HG03354 (cell line): ENCODE results near the gene ASZ1.

Source experiments
- ATAC-seq: cut with Tn5 transposase; IDR thresholded peaks from one replicate; pipeline ENCODE4 v1.9.1; 2021; ENCODE audit warnings: mild to moderate bottlenecking; ENCODE audit not compliant: unreplicated experiment, poor library complexity, severe bottlenecking

The ASZ1 gene

GRCh38 chr7:117403737-117404136 is 23.6 kb downstream of the ASZ1 start:
- ATAC-seq, result no peak

- no peak for ATAC-seq
Measured at GRCh38 chr7:117402109-117402508, 25.2 kb downstream of the ASZ1 start.

DNA sequence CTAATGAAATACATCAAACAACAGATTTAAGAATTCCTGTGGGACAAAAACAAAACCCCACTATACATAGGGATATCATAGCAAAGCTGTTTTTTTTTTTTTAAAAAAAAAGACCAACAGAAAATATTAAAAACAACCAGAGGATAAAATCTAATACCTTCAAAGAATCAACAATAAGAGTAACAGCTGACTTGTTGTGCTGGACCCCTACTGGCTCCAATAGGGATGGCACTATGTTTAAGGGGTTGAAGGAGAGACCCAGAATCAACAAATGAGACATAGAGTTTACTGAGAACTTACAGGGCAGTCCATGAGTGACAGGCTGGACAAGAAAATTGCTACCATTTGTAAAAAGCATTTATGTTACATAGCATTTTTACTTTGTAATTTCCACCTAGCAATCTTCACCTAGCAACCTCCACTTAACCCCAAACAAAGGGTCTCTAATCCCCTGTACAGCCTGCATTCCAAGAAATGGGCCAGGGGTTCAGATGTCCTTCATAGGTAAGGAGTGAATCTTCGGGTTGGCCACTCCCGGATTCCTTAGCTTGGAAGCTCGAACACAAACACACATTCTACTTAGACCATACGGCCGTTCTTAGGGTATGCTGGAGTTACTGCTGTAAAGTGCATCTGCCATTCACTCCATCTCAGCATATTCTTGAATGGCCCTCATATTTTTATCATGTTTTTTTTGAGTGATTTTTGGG is 25.8 kb downstream of the ASZ1 start:
- ATAC-seq, result peak; percentile 79

GRCh38 chr7:117399820-117400422 is 27.4 kb downstream of the ASZ1 start:
- no peak for ATAC-seq

- no peak for ATAC-seq
Measured at GRCh38 chr7:117395743-117396142, 31.6 kb downstream of the ASZ1 start.

DNA sequence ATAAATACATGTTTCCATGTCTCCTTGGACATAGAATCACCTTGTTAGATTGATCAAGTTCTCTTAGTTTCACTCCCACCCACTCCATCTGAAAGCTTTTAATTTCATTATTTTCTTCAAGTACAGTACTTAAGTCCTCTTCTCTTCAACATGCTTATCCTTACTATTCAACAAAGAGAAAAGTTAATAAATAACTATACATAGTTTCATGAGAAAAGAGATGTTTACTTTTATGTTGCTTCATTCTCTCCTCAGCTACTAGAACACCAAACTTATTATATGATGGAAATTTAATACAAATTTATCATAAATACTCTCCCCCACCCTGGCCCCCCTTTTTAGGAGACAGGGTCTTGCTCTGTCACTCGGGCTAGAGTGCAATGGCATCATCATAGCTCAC is 33.5 kb downstream of the ASZ1 start:
- ATAC-seq, result no peak

GRCh38 chr7:117389871-117390270 is 37.4 kb downstream of the ASZ1 start:
- ATAC-seq, result no peak

GRCh38 chr7:117386110-117386706 is 41.1 kb downstream of the ASZ1 start:
- ATAC-seq, result no peak

DNA sequence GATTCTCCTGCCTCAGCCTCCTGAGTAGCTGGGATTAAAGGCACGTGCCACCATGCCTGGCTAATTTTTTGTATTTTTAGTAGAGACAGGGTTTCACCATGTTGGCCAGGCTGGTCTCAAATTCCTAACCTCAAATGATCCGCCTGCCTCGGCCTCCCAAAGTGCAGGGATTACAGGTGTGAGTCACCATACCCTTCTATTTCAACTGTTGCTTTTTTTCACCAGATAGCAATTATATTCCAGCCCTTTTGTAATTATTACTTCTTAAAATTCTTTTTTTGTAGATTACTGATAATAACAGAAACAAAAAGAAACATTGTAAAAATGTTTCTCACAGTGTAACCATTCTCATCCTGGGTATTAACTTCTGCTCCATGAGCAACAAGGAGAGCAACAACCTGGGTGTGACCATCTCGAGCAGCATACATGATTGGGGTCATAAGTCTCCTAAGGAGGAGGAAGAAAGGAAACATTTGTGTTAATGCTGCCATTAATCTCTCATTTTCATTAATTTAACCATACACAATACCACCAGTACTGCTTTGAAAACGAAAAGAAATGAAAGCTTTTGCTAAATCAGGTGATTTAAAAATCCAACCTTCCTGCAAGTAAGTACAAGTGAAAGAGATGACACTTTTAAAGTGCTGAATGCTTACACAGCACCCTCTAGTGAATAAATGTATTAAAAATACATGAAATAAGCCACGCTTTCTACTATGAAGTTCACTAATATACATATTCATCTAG is 41.8 kb downstream of the ASZ1 start:
- ATAC-seq, result peak; percentile 64

- no peak for ATAC-seq
Measured at GRCh38 chr7:117384688-117385362, 42.5 kb downstream of the ASZ1 start.

- ATAC-seq, result no peak
Measured at GRCh38 chr7:117383483-117384189, 43.7 kb downstream of the ASZ1 start.

DNA sequence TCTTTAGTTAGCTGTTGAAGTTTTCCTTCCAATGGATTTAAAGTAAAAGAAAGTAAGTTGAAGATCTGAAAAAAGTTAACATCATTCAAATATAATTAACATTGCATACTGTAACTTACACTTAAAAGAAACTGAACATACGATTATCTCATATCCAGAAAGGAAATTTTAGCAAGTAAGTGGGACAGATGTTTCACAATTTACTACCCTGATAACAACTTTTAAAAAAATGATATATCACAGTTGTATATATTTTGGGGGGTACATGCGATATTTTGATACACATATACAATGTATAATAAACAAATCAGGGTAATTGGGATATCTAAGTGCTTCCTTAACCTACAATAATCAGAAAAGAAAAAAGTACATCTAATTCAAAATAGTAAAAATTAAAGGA is 44.2 kb downstream of the ASZ1 start:
- no peak for ATAC-seq

DNA sequence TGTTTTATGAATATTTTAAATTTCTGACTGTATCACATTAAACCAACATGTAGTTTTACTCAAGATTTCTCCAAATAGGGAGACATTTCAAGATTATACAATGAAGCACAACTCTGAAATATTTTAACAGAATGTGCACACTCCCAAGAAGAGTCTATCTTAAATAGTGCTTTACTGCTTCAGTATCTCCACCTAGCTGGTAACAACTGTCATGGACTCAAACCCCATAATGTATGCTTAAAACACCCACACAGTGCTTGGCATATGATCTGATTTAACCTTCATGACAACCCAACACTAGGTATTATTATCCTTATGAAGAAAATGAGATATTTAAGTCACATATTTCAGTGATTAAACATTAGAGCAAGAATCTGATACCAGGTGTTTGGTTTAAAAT is 45.9 kb downstream of the ASZ1 start:
- ATAC-seq, result no peak

GRCh38 chr7:117375380-117375779 is 51.9 kb downstream of the ASZ1 start:
- ATAC-seq, result no peak

- ATAC-seq, result no peak
Measured at GRCh38 chr7:117372073-117372472, 55.2 kb downstream of the ASZ1 start.

DNA sequence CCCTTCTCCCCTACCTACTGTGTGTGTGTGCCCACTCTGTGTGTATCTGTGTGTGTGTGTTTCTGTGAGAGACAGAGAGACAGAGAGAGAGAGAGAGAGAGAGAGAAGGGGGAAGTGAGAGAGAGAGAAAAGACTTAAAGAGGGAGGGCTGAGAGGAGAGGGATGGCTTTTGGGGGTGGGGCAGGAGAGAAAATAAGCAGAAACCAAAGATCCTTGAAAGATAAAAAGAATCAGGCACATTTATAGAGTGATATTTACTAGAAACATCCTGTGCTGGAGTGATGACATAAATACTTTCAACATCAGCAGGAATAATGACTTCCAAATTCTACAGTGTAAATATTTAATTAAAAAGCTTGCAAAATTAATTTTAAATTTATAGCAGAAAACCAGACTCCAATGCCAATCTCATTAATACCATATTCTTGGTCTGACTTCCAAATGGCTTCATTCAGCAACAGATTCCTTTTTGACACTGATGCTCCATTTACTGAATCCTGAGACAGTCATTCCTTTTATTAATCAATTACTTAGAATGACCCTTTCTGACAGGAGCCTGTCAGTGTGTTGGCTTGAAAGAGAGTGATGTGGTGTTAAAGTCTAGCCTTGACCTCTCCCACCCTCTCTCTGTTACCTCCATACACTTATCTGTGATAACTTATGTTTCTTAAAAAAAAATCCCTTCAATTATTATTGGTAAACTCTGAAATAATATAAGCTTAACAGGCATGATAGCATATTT is 62.8 kb downstream of the ASZ1 start:
- ATAC-seq, result no peak

GRCh38 chr7:117362294-117362888 is 64.9 kb downstream of the ASZ1 start:
- ATAC-seq, result no peak

DNA sequence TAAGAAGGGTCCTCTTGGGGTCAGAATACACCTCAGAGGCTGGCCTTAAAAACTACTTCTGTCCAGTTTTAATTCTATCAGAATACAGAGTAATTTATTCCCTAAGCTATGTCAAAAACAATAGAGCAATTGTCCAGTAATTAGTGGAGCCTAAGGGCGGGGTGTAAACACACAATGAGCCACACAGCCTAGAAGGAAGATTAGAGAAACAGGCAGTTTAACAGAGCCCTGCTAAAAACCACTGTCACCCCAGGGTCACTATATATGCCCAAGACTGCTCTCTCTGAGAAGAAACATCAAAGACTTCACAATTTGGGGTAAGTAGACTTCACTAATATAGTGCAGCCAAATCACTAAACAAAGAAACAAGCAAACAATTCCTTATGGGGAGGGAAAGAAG is 77.3 kb downstream of the ASZ1 start:
- ATAC-seq, result no peak
